Tibial nerve (tissue), 4 donors: ENCODE measurements around the gene OCEL1. TPM values are rescaled to one million over a fixed set of nuclear protein-coding genes. Genes with fewer than 3 reads are reported as not detected.

Experiments
- DNase-seq, 2 donors: peaks; one replicate each; pipeline ENCODE4 v3.0.0-alpha.2; 2019; ENCODE audit warnings: low spot score in 2 of 2
- H3K27ac ChIP-seq, 4 donors: fragments of 200-600 bp; sonication (generic) in 3 of 4; one replicate each; pipeline ENCODE4 v1.5.1; 2017 to 2019; ENCODE audit warnings: mild to moderate bottlenecking in 1 of 4
- H3K27me3 ChIP-seq, 2 donors: fragments of 200-600 bp; sonication (generic) in 1 of 2; one replicate each; pipeline versions ENCODE4 v1.5.1 to v1.6.0; 2017 to 2019
- H3K36me3 ChIP-seq, 3 donors: fragments of 200-600 bp; sonication (generic); one replicate each; pipeline ENCODE4 v1.5.1; 2018 to 2019
- H3K4me1 ChIP-seq, 4 donors: fragments of 200-600 bp; sonication (generic) in 3 of 4; one replicate each; pipeline ENCODE4 v1.5.1; 2017 to 2019
- H3K4me3 ChIP-seq, 4 donors: fragments of 200-600 bp; sonication (generic) in 3 of 4; one replicate each; pipeline ENCODE4 v1.5.1; 2017 to 2019; ENCODE audit warnings: mild to moderate bottlenecking in 1 of 4, moderate library complexity in 1 of 4
- H3K9me3 ChIP-seq, 4 donors: fragments of 200-600 bp; sonication (generic) in 3 of 4; one replicate each; pipeline ENCODE4 v1.5.1; 2017 to 2019
- CTCF ChIP-seq, 5 experiments: fragments of 200-600 bp in 3 of 5; fragments of 450-650 bp in 2 of 5; sonication (generic) in 3 of 5; IDR thresholded peaks; one replicate each; pipeline ENCODE4 v1.5.1; 2016 to 2019; ENCODE audit warnings: antibody characterized with exemption in 5 of 5, mild to moderate bottlenecking in 3 of 5, moderate library complexity in 2 of 5
- EP300 ChIP-seq, 2 donors: sonication (generic); formaldehyde crosslinking; IDR thresholded peaks; one replicate each; pipeline ENCODE4 v1.6.1; 2017; ENCODE audit warnings: antibody characterized with exemption in 2 of 2, mild to moderate bottlenecking in 1 of 2
- POLR2A ChIP-seq, 2 donors: fragments of 450-650 bp; IDR thresholded peaks; one replicate each; pipeline ENCODE4 v1.6.1; 2017; ENCODE audit warnings: antibody characterized with exemption in 2 of 2, mild to moderate bottlenecking in 2 of 2, moderate library complexity in 2 of 2
- WGBS, 2 donors: methylation state at CpG; one replicate each; pipeline ENCODE4 v1.1.5; 2018; 5-methylcytosine and 5-hydroxymethylcytosine counted together
- total RNA-seq, 4 donors: library from RNA; depleted of rRNA; stranded (reverse); fragments of >200 nt; gene quantifications; one replicate each; pipeline ENCODE4 v1.1.0, GENCODE V29; 2016

The OCEL1 gene
- total RNA-seq, 4 donors from 2014 or later: 3.3 to 30.0 (median 5.8) TPM

GRCh38 chr19:17196610-17197009 is 29.4 kb upstream of the OCEL1 start:
- Histone ChIP-seq H3K4me1 (no peaks in the 10 kb centered on the region), H3K36me3 (peaks cover 0 to 100% (median 44%) of the 10 kb centered on the region in 3 donors), H3K4me3 (no peak overlapping the region), H3K9me3 (no peaks in the 10 kb centered on the region), H3K27me3 (no peaks in the 10 kb centered on the region), H3K27ac (no peak overlapping the region)
- DNase-seq: no peak
- 95% methylated on average over 7 of the region's 7 CpGs for WGBS, 2 donors
- TF ChIP-seq EP300 (IDR thresholded peaks at IDR 0.05) (no peak), CTCF (IDR thresholded peaks at IDR 0.05) (no peak), POLR2A (IDR thresholded peaks at IDR 0.05) (no peak)

- Histone ChIP-seq H3K4me3 (no peak overlapping the region), H3K9me3 (no peaks in the 10 kb centered on the region), H3K4me1 (no peaks in the 10 kb centered on the region), H3K36me3 (peaks cover 0 to 100% (median 37%) of the 10 kb centered on the region in 3 donors), H3K27me3 (no peaks in the 10 kb centered on the region), H3K27ac (no peak overlapping the region)
- DNase-seq: no peak
- TF ChIP-seq POLR2A (IDR thresholded peaks at IDR 0.05) (no peak), EP300 (IDR thresholded peaks at IDR 0.05) (no peak), CTCF (IDR thresholded peaks at IDR 0.05) (no peak)
- 94 to 95% methylated on average over 16 of the region's 16 CpGs for WGBS, 2 donors
These were observed 28.4 kb upstream of the OCEL1 start for GRCh38 chr19:17197666-17198065.

DNA sequence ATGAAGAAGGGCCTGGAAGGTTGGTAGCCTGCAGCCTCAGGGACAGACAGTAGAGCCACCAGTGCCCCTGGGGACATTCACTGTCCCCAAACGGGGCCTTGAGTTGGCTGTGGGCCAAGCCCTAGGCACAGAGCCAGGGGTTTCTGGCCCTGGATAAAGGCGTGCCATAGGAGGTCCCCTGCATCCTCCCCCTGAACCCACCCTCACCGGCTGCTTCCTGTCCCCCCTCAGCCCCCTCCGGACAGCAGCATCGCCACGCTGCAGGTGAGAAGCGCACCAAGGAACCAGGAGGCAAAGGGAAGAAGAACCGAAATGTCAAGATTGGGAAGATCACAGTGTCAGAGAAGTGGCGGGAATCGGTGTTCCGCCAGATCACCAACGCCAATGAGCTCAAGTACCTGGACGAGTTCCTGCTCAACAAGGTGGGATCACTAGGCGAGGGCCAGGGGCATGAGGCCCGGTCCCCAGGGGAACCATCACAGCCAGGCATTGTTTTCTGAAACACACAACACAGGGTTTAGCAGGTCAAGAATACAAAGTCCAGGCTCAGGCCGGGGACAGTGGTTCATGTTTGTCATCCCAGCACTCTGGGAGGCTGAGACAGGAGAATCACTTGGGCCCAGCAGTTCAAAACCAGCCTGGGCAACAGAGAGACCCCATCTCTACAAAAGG is 25.5 kb upstream of the OCEL1 start:
- Histone ChIP-seq H3K4me1 (no peaks in the 10 kb centered on the region), H3K27ac (no peak overlapping the region), H3K9me3 (no peaks in the 10 kb centered on the region), H3K36me3 (peaks cover 0 to 100% (median 11%) of the 10 kb centered on the region in 3 donors), H3K27me3 (no peaks in the 10 kb centered on the region), H3K4me3 (no peak overlapping the region)
- DNase-seq: no peak
- no peak for TF ChIP-seq CTCF (IDR thresholded peaks at IDR 0.05)
- TF ChIP-seq POLR2A (IDR thresholded peaks at IDR 0.05): no peak
- no peak for TF ChIP-seq EP300 (IDR thresholded peaks at IDR 0.05)
- 79 to 88% methylated on average over 16 of the region's 16 CpGs for WGBS, 2 donors

DNA sequence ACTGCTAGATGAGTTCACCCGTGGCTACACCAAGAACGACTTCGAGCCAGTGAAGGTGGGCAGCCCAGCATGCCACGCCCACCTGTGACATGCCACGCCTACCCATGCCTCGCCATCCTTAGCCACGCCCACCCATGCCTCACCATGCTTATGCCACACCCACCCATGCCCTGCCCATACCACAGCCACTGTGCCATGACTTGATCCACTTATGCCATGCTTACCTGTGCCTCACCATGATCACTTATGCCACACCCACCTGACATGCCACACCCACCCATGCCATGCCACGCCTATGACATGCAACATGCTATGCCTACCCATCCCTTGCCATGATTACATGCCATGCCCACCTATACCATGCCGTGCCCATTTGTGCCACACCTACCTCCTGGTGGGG is 23.8 kb upstream of the OCEL1 start:
- H3K27me3 ChIP-seq: no peaks in the 10 kb centered on the region
- H3K9me3 ChIP-seq: no peaks in the 10 kb centered on the region
- H3K4me3 ChIP-seq: no peak overlapping the region
- no peak for DNase-seq
- 83 to 87% methylated on average over 9 of the region's 9 CpGs for WGBS, 2 donors
- TF ChIP-seq POLR2A (IDR thresholded peaks at IDR 0.05): no peak
- no peak for TF ChIP-seq CTCF (IDR thresholded peaks at IDR 0.05)
- no peak for TF ChIP-seq EP300 (IDR thresholded peaks at IDR 0.05)
- peaks cover 0 to 100% (median 11%) of the 10 kb centered on the region in 3 donors for H3K36me3 ChIP-seq
- no peak overlapping the region for H3K27ac ChIP-seq
- H3K4me1 ChIP-seq: no peaks in the 10 kb centered on the region

DNA sequence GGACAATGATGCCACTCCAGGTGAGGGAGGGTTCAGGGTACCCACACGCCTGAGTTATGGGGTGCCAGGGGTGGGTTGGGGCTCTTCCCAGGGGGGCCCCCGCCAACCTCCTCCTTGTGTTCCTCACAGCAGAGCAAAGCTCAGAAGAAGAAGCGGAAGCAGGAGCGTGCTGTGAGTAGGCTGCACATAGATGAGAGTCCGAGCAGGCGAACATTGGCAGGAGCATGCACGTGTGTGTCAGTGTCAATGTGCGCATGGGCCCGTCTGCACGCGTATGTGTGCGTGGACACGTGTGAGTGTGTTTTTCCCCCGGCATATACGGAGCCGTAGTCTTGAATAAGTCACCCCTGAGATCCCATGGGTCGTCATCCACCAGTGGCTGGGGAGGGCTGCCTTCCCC is 23.3 kb upstream of the OCEL1 start:
- H3K4me1 ChIP-seq: no peaks in the 10 kb centered on the region

More for the DNA sequence above, 23.3 kb upstream of the OCEL1 start:
- H3K27ac ChIP-seq: no peak overlapping the region
- no peaks in the 10 kb centered on the region for H3K9me3 ChIP-seq
- no peaks in the 10 kb centered on the region for H3K27me3 ChIP-seq
- H3K36me3 ChIP-seq: peaks cover 0 to 100% (median 15%) of the 10 kb centered on the region in 3 donors
- WGBS, 2 donors: 86 to 91% methylated on average over 16 to 17 of the region's 17 CpGs
- no peak overlapping the region for H3K4me3 ChIP-seq
- TF ChIP-seq POLR2A (IDR thresholded peaks at IDR 0.05) (no peak), EP300 (IDR thresholded peaks at IDR 0.05) (no peak), CTCF (IDR thresholded peaks at IDR 0.05) (no peak)
- DNase-seq: no peak
